GM18502 (cell line): ENCODE measurements around the gene H6PD.

Source experiments
- ATAC-seq: cut with Tn5 transposase; IDR thresholded peaks from one replicate; pipeline ENCODE4 v1.9.1; 2021; ENCODE audit warnings: mild to moderate bottlenecking; ENCODE audit not compliant: unreplicated experiment, poor library complexity

Gene H6PD

GRCh38 chr1:9203511-9203982, 31.0 kb upstream of the H6PD start:
- no peak for ATAC-seq

- no peak for ATAC-seq
These were observed 30.3 kb upstream of the H6PD start for GRCh38 chr1:9204156-9204720.

GRCh38 chr1:9207086-9207485, 27.5 kb upstream of the H6PD start:
- no peak for ATAC-seq

GRCh38 chr1:9207715-9208114, 26.9 kb upstream of the H6PD start:
- no peak for ATAC-seq

GRCh38 chr1:9211291-9211811, 23.2 kb upstream of the H6PD start:
- no peak for ATAC-seq

GRCh38 chr1:9212735-9213134, 21.8 kb upstream of the H6PD start:
- no peak for ATAC-seq

GRCh38 chr1:9213956-9214355, 20.6 kb upstream of the H6PD start:
- no peak for ATAC-seq

GRCh38 chr1:9218917-9219316, 15.7 kb upstream of the H6PD start:
- no peak for ATAC-seq

- ATAC-seq: no peak
These were observed 11.5 kb upstream of the H6PD start for GRCh38 chr1:9222846-9223625.

- ATAC-seq: no peak
These were observed 9.7 kb upstream of the H6PD start for GRCh38 chr1:9224664-9225410.

GRCh38 chr1:9225411-9225785, 9.2 kb upstream of the H6PD start:
- ATAC-seq: no peak

- no peak for ATAC-seq
These were observed 6.0 kb upstream of the H6PD start for GRCh38 chr1:9228609-9229008.

GRCh38 chr1:9229549-9229948, 5.0 kb upstream of the H6PD start:
- no peak for ATAC-seq

- no peak for ATAC-seq
These were observed 3.6 kb upstream of the H6PD start for GRCh38 chr1:9230869-9231533.

- no peak for ATAC-seq
These were observed 2.8 kb upstream of the H6PD start for GRCh38 chr1:9231648-9232332.

GRCh38 chr1:9233241-9233941, 1.2 kb upstream of the H6PD start:
- no peak for ATAC-seq

GRCh38 chr1:9233942-9234222, 692 bp upstream of the H6PD start:
- ATAC-seq: no peak

GRCh38 chr1:9235096-9235459, 504 bp downstream of the H6PD start:
- peak; percentile 39 for ATAC-seq

GRCh38 chr1:9235560-9235959, 986 bp downstream of the H6PD start:
- no peak for ATAC-seq

GRCh38 chr1:9238134-9238533, 3.6 kb downstream of the H6PD start:
- ATAC-seq: no peak
